WTC11 (cell line): Measurements from ENCODE around the gene XPO6.

ENCODE experiments used
- CREB1 ChIP-seq: sonication (generic); formaldehyde crosslinking; IDR thresholded peaks from 2 replicates; pipeline ENCODE4 v1.8.0; 2023; ENCODE audit warnings: mild to moderate bottlenecking, missing genetic modification reagents
- CTCF ChIP-seq: fragments of 200-600 bp; IDR thresholded peaks from 2 replicates; pipeline ENCODE4 v1.8.0; 2022; ENCODE audit warnings: antibody characterized with exemption
- IRF1 ChIP-seq: sonication (generic); formaldehyde crosslinking; IDR thresholded peaks from 2 replicates; pipeline ENCODE4 v1.8.0; 2023; ENCODE audit warnings: missing genetic modification reagents
- NR3C1 ChIP-seq: sonication (generic); formaldehyde crosslinking; conservative IDR thresholded peaks from 2 replicates; pipeline ENCODE4 v1.8.1; 2023; ENCODE audit warnings: low read depth, mild to moderate bottlenecking, missing genetic modification reagents
- TCF7 ChIP-seq: sonication (generic); formaldehyde crosslinking; IDR thresholded peaks from 2 replicates; pipeline ENCODE4 v1.8.0; 2022; ENCODE audit warnings: mild to moderate bottlenecking, low read depth, missing genetic modification reagents, moderate library complexity
- ZNF121 ChIP-seq: sonication (generic); formaldehyde crosslinking; IDR thresholded peaks from 2 replicates; pipeline ENCODE4 v1.8.0; 2023; ENCODE audit warnings: missing genetic modification reagents
- ZNF232 ChIP-seq: sonication (generic); formaldehyde crosslinking; IDR thresholded peaks from 2 replicates; pipeline ENCODE4 v1.8.0; 2022; ENCODE audit warnings: mild to moderate bottlenecking, missing genetic modification reagents
- ZNF317 ChIP-seq: sonication (generic); formaldehyde crosslinking; IDR thresholded peaks from 2 replicates; pipeline ENCODE4 v1.8.1; 2023; ENCODE audit warnings: low read depth, mild to moderate bottlenecking, moderate library complexity, missing genetic modification reagents, borderline replicate concordance
- TF ChIP-seq, protein P1 (sequence below): sonication (generic); formaldehyde crosslinking; IDR thresholded peaks from 2 replicates; pipeline ENCODE4 v1.8.1; 2023; ENCODE audit warnings: mild to moderate bottlenecking, missing genetic modification reagents, moderate library complexity

GRCh38 chr16:28120754-28121153 lies 91.0 kb downstream of the XPO6 start:
- no peak for TF ChIP-seq CTCF
- TF ChIP-seq, protein P1, sequence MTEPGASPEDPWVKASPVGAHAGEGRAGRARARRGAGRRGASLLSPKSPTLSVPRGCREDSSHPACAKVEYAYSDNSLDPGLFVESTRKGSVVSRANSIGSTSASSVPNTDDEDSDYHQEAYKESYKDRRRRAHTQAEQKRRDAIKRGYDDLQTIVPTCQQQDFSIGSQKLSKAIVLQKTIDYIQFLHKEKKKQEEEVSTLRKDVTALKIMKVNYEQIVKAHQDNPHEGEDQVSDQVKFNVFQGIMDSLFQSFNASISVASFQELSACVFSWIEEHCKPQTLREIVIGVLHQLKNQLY (CRISPR knock-in tag): no peak
- TF ChIP-seq ZNF317 (CRISPR knock-in tag): no peak
- no peak for TF ChIP-seq ZNF121 (CRISPR knock-in tag)
- no peak for TF ChIP-seq NR3C1
- TF ChIP-seq CREB1 (CRISPR knock-in tag): no peak
- no peak for TF ChIP-seq TCF7 (CRISPR knock-in tag)
- no peak for TF ChIP-seq ZNF232 (CRISPR knock-in tag)
- no peak for TF ChIP-seq IRF1 (CRISPR knock-in tag)
